Hepatocyte (in vitro differentiated cells): ENCODE measurements around the gene CCNDBP1. TPM values are rescaled to one million over a fixed set of nuclear protein-coding genes. Genes with fewer than 3 reads are reported as not detected.

Experiments
- DNase-seq: peaks from one replicate; pipeline ENCODE4 v3.0.0-alpha.2; 2016; ENCODE audit warnings: low spot score
- H2AFZ ChIP-seq: fragments of 200-600 bp; sonication (generic); 2 replicates; pipeline ENCODE4 v1.6.0; 2016; ENCODE audit warnings: antibody characterized with exemption, mild to moderate bottlenecking
- H3K27ac ChIP-seq: fragments of 200-600 bp; sonication (generic); 2 replicates; pipeline ENCODE4 v1.5.1; 2016; ENCODE audit warnings: mild to moderate bottlenecking
- H3K27me3 ChIP-seq: fragments of 200-600 bp; sonication (generic); 2 replicates; pipeline ENCODE4 v1.6.1; 2016
- H3K36me3 ChIP-seq: fragments of 200-600 bp; sonication (generic); replicated peaks from 2 replicates; pipeline ENCODE4 v1.5.1; 2016; ENCODE audit warnings: low read depth; ENCODE audit not compliant: insufficient read depth
- H3K4me1 ChIP-seq: fragments of 200-600 bp; sonication (generic); 2 replicates; pipeline ENCODE4 v1.5.1; 2016; ENCODE audit warnings: mild to moderate bottlenecking, moderate library complexity; ENCODE audit not compliant: insufficient read depth
- H3K4me2 ChIP-seq: fragments of 200-600 bp; sonication (generic); 2 replicates; pipeline ENCODE4 v1.6.0; 2016
- H3K4me3 ChIP-seq: fragments of 200-600 bp; sonication (generic); 2 replicates; pipeline ENCODE4 v1.5.1; 2016; ENCODE audit warnings: mild to moderate bottlenecking
- H3K79me2 ChIP-seq: fragments of 200-600 bp; sonication (generic); 2 replicates; pipeline ENCODE4 v1.6.0; 2017; ENCODE audit warnings: mild to moderate bottlenecking
- H3K9me2 ChIP-seq: fragments of 200-600 bp; sonication (generic); replicated peaks from 2 replicates; pipeline ENCODE4 v1.6.0; 2017; ENCODE audit warnings: mild to moderate bottlenecking; ENCODE audit not compliant: insufficient read depth
- H3K9me3 ChIP-seq: fragments of 200-600 bp; sonication (generic); 2 replicates; pipeline ENCODE4 v1.5.1; 2016; ENCODE audit warnings: low read depth, mild to moderate bottlenecking
- H4K20me1 ChIP-seq: fragments of 200-600 bp; sonication (generic); 2 replicates; pipeline ENCODE4 v1.6.0; 2016; ENCODE audit warnings: mild to moderate bottlenecking; ENCODE audit not compliant: insufficient read depth, poor library complexity, severe bottlenecking
- EZH2 ChIP-seq: fragments of 200-600 bp; sonication (generic); IDR thresholded peaks from 2 replicates; pipeline ENCODE4 v1.6.1; 2016; ENCODE audit warnings: antibody characterized with exemption, mild to moderate bottlenecking, borderline replicate concordance
- EZH2phosphoT487 ChIP-seq: fragments of 200-600 bp; sonication (generic); IDR thresholded peaks from one replicate; pipeline ENCODE4 v1.6.1; 2018; ENCODE audit warnings: antibody characterized with exemption, mild to moderate bottlenecking, low read depth, moderate library complexity; ENCODE audit not compliant: unreplicated experiment, severe bottlenecking
- WGBS: methylation state at CpG from one replicate; pipeline ENCODE4 v1.1.6; 2016; ENCODE audit warnings: low lambda C conversion rate; ENCODE audit errors: missing lambda C conversion rate; 5-methylcytosine and 5-hydroxymethylcytosine counted together
- polyA plus RNA-seq: library from polyadenylated mRNA; unstranded; fragments of >200 nt; fragmentation: Nextera tagmentation; extraction: Ambion mirVana; gene quantifications from 2 replicates; pipeline ENCODE4 v1.2.1, GENCODE V29; 2016
- total RNA-seq: library from RNA; depleted of rRNA; stranded (reverse); fragments of >200 nt; gene quantifications from 2 replicates; pipeline ENCODE4 v1.2.3, GENCODE V29; 2014
- TF ChIP-seq, protein P1 (sequence below): fragments of 200-600 bp; sonication (generic); IDR thresholded peaks from 2 replicates; pipeline ENCODE4 v1.5.1; 2016; ENCODE audit warnings: antibody characterized with exemption, mild to moderate bottlenecking; ENCODE audit not compliant: poor library complexity

Gene CCNDBP1
- total and polyA plus RNA-seq, 2 experiments from 2014 or later = 53.5 to 60.3 TPM

DNA sequence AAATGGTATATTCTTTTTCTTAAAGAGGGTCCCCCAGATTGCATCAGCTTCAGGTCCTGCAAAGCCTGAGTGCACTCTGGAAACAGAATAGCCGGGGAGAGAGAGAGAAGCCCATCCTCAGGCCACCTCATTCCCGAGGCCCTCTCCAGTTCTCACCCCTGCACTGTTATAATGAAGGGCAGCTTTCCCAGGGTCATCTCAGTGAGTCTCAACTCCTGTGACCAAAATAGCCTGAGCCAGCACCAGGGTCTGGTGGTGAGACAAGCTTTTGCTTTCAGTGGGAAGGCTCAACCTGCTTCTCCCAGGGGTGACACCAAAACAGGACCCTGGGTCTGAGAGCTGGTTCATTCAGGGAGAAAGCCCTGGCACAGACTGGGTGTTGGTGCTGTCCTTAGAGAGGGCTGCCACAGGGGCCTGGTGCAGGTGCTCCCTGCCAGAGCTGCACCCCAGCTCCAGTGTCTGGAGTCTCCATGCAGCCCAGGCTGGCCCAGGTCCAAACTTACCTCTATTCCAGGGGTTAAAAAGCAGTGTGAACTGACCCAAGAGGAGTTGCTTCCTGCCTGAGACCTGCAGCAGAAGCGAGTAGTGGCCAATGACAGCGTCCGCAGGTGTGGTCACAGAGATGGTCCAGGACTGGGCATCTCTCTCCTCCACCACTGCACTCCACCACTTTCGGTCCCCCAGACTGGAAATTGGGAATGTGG is 29.5 kb downstream of the CCNDBP1 start:
- no peaks in the 10 kb centered on the region for H3K79me2 ChIP-seq
- DNase-seq = no peak
- no peaks in the 10 kb centered on the region for H3K36me3 ChIP-seq
- no peaks in the 10 kb centered on the region for H3K9me2 ChIP-seq
- no peak overlapping the region for H2AFZ ChIP-seq
- no peaks in the 10 kb centered on the region for H3K27me3 ChIP-seq
- H3K9me3 ChIP-seq = no peaks in the 10 kb centered on the region
- no peaks in the 10 kb centered on the region for H3K4me1 ChIP-seq
- H3K27ac ChIP-seq = no peak overlapping the region
- no peak overlapping the region for H3K4me2 ChIP-seq
- H3K4me3 ChIP-seq = no peak overlapping the region
- TF ChIP-seq EZH2 (no peak), EZH2phosphoT487 (no peak)
- TF ChIP-seq, protein P1, sequence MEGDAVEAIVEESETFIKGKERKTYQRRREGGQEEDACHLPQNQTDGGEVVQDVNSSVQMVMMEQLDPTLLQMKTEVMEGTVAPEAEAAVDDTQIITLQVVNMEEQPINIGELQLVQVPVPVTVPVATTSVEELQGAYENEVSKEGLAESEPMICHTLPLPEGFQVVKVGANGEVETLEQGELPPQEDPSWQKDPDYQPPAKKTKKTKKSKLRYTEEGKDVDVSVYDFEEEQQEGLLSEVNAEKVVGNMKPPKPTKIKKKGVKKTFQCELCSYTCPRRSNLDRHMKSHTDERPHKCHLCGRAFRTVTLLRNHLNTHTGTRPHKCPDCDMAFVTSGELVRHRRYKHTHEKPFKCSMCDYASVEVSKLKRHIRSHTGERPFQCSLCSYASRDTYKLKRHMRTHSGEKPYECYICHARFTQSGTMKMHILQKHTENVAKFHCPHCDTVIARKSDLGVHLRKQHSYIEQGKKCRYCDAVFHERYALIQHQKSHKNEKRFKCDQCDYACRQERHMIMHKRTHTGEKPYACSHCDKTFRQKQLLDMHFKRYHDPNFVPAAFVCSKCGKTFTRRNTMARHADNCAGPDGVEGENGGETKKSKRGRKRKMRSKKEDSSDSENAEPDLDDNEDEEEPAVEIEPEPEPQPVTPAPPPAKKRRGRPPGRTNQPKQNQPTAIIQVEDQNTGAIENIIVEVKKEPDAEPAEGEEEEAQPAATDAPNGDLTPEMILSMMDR = no peak
- no peaks in the 10 kb centered on the region for H4K20me1 ChIP-seq
- 92% methylated on average over 6 of the region's 6 CpGs for WGBS

DNA sequence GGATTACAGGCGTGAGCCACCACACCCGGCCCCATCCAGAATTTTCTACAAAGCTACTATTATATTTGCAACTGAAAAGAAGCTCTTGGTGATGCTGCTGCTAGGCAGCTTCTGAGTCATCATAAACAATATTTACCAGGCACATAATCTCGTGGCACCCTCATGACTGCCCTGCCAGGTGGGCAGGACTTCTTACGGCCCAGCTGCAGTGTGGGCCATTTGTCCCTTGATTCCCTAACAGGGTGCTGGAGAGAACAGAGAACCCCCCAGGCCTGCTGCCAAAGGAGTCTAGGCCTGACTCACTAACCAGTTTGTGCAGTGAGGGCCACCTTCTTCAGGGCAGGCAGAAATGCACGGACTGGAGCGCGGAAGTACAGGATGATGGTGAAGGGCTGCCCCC is 30.8 kb downstream of the CCNDBP1 start:
- WGBS = 88% methylated on average over 7 of the region's 7 CpGs
- H3K4me1 ChIP-seq = no peaks in the 10 kb centered on the region
- H3K9me3 ChIP-seq = no peaks in the 10 kb centered on the region
- H2AFZ ChIP-seq = no peak overlapping the region
- H4K20me1 ChIP-seq = no peaks in the 10 kb centered on the region
- H3K79me2 ChIP-seq = no peaks in the 10 kb centered on the region
- no peaks in the 10 kb centered on the region for H3K27me3 ChIP-seq
- H3K4me3 ChIP-seq = no peak overlapping the region
- H3K27ac ChIP-seq = no peak overlapping the region
- DNase-seq = no peak
- H3K36me3 ChIP-seq = no peaks in the 10 kb centered on the region
- no peak for TF ChIP-seq EZH2phosphoT487
- TF ChIP-seq EZH2 = no peak
- TF ChIP-seq, protein P1 = no peak
- no peak overlapping the region for H3K4me2 ChIP-seq
- H3K9me2 ChIP-seq = no peaks in the 10 kb centered on the region

- no peak overlapping the region for H3K4me2 ChIP-seq
- WGBS = 53% methylated on average over 11 of the region's 13 CpGs
Observed at GRCh38 chr15:43218908-43219706, 33.9 kb downstream of the CCNDBP1 start.

More at GRCh38 chr15:43218908-43219706, 33.9 kb downstream of the CCNDBP1 start:
- no peaks in the 10 kb centered on the region for H3K27me3 ChIP-seq
- H4K20me1 ChIP-seq = no peaks in the 10 kb centered on the region
- TF ChIP-seq, protein P1 = peak; percentile 38
- no peak for TF ChIP-seq EZH2
- TF ChIP-seq EZH2phosphoT487 = no peak
- no peak overlapping the region for H3K4me3 ChIP-seq
- H2AFZ ChIP-seq = no peak overlapping the region
- H3K9me2 ChIP-seq = no peaks in the 10 kb centered on the region
- DNase-seq = peak; percentile 47
- H3K27ac ChIP-seq = no peak overlapping the region
- no peaks in the 10 kb centered on the region for H3K79me2 ChIP-seq
- no peaks in the 10 kb centered on the region for H3K9me3 ChIP-seq
- no peaks in the 10 kb centered on the region for H3K36me3 ChIP-seq
- H3K4me1 ChIP-seq = no peaks in the 10 kb centered on the region
